ENCODE measurements around the gene KIAA0753.

DNA sequence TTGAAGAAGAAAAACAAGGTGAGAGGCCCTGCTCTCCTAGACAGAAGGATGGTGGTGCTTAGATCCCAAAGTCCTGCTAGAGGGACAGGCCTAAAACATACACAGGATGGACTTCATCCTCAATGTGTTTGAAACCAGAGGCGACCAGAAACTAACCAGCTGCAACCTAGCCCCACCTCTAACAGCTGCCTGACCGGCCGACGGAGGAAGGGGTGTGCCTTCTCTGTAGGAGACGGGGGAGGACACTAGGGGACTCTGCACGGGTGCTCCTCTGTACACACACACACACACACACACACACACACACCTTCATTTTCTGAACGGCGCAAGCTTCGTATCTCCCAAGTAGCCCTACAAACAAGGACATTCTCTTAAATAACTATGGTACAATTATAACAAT lies 59.9 kb downstream of the KIAA0753 start:
- TF ChIP-seq EZH2 (IDR thresholded peaks at IDR 0.05; ENCODE audit: insufficient read depth, poor library complexity, severe bottlenecking) (no peak), EZH2phosphoT487 (IDR thresholded peaks at IDR 0.05; ENCODE audit: insufficient read depth, low read depth) (no peak)
